Hematopoietic multipotent progenitor cell treated with erythropoietin and hydrocortisone succinate and interleukin-3 and kit ligand, for 4 days (in vitro differentiated cells): ENCODE data around the gene DCTN5.

Experiments used
- DNase-seq: peaks from one replicate; pipeline ENCODE4 v3.0.0-alpha.2; 2015

The DCTN5 gene

DNA sequence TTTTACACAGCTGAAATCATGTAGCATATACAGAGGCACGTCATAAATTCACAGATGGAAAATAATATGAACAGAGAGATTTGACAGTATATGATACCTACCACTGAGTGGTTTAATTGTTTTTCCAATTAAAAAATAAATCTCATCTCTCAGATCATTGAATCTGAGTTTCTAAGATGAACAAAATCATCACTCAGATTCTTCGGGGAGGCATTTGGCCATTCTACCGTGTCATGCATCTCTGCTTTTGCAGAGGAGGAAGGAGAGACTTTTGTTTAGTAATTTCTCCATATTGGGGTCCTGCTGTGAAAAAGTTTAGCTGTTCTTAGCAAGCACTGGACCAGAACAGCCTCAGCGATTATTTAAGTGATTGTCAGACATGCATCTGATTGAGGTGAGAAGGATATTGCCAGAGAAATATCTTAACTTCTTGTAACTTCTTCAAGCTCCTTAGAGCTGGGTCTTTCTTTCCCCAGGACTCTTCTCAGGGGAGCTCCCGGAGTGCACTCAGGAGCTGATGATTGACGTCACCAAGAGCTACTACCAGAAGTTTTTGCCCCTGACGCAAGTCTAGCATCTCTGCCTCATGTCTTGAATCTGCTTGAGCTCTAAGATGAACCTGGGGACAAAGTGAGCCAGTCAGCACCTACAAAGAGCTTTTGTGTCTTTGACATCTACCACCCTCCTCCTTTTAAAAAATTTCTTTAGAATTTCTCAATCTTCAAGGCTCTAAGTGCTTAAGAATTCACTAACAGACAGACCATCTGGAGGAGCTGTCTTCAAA lies 25.5 kb downstream of the DCTN5 start:
- no peak for DNase-seq

DNA sequence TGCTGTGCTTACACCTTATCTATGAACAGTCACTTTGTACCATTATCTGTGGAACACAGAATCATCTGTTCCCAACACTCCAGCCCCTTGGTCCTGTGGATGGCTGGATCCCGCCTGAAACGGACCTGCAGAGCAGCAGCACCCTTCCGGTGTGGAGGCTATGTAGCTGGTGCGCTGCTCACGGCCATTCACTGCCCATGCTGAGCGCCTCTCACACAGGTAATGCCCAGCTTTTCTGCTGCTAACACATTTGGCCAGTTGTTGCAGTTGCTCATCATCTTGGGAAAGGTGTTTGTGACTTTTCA lies 26.0 kb downstream of the DCTN5 start:
- no peak for DNase-seq

DNA sequence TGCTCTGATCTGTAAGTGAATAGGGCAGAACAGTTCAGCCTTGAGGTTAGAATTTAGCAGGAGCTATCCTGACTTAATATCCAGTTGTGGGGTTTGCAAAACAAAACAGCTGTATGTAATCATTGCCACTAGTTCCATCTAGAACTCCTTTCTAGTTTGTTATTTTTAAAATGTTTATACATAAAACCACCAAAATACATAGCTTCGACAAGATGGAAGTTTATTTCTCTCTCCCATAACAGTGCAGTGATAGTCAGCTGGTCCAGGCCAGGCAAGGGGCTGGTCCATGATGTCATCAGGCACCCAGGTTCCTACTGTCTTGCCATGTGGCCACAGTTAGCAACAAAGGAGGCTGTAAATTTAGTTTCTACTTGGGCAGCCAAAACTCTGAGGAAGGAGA lies 27.0 kb downstream of the DCTN5 start:
- no peak for DNase-seq

DNA sequence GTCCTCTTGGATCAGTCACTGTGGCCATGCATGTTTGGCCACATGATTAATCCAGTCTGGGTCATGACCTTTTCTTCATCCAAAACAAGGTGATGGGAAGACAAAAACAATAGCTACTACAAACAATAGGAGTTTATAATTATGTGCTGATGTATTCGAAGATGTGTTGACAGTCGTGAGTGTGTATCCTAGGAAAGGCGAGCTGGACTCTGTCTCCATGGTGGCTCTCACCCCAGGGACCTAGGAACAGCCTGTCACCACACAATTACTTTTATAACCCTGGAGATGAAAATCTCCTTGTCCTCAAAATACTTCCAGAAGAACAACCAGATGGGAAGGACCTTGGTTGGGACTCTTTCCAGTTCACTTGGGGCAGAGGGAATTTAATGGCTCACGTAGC lies 27.6 kb downstream of the DCTN5 start:
- no peak for DNase-seq

DNA sequence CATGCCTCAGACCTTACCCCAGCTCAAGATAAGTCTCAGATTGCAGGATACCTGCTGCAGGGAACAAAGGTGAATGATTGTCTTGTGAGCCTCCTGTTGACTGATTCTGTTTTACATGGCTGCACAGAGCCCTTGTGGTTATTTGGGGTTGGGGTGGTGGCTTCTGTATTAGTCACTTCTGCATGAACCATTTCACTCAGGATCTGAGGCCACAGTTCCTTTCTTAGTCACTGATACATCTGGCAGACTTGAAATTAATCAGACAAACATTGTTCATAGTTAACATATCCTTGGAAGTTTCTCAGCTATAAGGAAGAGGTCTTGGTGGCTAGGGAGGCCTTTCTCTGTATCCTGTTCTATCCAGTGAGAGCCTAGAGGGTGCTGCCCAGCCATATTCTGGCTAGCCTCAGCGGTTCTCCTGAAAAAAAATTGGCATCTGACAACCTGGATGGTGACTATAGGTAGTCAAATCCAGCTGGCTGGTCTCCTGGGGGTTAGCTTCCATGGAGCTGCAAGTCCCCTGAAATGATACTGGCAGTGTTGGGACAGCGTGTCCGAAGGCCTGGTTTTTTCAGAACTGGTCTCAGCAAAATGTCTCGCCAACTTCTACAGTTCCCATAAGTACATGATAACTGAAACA lies 29.0 kb downstream of the DCTN5 start:
- no peak for DNase-seq

DNA sequence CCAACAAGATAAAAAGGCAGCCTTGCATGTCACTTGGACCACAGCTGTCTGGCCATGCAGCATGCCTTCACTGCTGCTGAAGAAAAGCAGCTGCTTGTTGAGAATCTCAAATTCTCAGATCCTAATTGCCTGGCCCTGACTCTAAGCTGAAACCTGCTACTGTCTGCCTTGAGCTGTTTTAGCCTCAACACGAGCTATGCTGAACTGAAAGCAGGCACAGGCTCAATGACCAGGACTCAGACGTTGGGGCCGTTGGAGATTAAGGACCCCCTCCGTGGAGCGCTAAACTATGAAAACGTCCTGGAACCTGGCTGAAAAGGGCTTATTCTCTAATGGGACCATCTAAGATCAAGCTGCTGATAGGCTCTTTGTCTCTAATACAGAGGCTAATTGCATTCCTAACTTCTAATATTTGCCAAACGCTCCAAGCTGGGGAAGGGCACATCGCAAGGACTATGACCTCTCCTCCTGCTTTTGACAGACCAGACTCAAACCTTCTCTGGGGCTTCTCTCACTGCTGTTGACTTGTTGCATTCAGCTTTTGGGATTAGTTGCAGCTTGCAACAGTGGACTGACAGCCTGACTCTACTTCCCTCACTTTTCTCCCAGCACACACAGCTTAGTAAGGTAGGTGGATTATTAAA lies 32.8 kb downstream of the DCTN5 start:
- DNase-seq = no peak

DNA sequence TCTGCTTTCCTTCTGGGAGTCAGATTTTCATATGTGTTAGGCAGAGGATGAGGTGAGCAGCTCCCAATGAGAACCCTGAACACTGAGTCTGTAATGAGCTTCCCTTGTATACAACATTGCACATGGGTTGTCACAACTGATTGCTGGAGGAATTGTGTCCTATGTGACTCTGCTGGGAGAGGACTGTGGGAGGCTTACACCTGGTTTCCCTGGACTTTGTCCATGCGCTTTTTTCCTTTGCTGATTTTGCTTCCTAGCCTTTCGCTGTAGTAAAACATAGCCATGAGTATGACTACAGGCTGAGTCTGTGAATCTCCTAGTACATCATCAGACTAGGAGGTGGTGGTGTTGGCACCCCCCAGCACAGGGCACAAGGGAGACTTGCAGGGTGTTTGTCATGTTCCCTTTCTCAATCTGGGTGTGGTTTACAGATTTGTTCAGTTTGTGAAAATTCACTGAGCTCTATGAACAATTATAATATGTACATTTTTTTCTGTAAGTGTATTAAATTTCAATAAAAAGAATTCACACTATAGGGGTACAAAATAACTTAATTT lies 35.7 kb downstream of the DCTN5 start:
- DNase-seq = no peak

DNA sequence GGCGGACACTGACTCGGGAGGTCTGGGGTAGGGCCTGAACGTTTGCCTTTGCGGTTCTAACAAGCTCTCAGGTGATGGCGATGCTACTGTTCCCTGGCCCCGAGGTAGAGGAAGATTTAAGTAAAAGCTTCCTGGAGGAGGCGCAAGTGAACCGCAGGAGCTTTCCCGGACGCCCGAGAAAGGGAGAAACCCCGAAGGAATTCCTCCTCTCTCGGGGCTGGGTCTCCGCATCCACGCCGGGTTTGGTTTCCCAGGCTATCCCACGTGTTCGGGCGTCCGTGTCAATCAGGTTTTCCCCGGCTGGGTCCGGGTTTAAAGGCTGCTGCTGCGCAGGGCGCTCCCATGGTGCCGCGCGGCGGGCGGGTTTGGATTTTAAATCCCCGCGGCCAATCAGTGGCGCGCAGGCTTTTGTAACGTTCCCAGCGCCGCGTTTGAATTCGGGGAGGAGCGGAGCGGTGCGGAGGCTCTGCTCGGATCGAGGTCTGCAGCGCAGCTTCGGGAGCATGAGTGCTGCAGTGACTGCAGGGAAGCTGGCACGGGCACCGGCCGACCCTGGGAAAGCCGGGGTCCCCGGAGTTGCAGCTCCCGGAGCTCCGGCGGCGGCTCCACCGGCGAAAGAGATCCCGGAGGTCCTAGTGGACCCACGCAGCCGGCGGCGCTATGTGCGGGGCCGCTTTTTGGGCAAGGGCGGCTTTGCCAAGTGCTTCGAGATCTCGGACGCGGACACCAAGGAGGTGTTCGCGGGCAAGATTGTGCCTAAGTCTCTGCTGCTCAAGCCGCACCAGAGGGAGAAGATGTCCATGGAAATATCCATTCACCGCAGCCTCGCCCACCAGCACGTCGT lies 37.4 kb downstream of the DCTN5 start, which contains the start of gene PLK1:
PLK1 (plus strand) TSS at position 460 of the 844 bp plus-strand sequence; CDS start at position 504, 44 bp downstream.
- DNase-seq = peak; percentile 96

DNA sequence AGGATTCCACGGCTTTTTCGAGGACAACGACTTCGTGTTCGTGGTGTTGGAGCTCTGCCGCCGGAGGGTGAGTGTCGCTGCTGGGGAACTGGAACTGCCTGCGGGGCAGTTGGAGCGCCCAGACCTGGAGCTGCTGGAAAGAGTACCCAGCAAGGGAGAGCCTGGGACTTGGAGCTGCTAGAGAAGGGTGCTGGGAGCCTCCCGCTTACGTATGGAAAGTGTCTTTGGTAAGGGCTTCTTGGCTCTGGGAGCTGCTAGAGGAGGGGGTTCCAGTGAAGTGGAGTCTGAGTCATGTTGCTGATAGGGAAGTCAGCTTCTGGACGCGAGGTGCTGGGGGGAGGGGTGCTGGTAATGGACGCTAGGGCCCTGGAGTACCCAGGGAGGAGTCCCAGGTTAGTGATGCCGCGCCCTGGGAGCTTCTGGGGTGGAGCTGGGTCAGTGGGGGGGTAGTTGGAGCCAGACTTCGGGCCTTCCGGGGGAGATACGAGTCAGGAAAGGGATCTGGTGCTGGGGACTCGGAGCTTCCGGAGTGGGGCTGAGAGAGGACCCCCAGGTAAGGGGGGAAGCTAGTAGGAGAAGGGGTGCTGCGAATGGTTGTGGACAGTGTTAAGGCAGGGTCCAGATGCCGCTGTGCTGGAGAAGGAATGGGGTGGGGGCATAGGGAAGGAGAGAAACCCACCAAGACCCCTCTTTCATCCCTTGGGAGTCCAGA lies 38.2 kb downstream of the DCTN5 start:
- DNase-seq = peak; percentile 89

DNA sequence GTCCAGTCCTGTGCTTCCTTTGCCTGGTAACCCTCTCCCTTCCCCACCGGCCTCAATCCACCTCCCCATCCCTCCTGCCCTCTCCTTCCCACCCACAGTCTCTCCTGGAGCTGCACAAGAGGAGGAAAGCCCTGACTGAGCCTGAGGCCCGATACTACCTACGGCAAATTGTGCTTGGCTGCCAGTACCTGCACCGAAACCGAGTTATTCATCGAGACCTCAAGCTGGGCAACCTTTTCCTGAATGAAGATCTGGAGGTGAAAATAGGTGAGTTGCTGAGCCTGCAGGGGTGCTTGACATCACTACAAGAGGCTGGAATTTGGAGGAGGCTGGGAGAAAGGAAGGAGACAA lies 38.7 kb downstream of the DCTN5 start:
- DNase-seq = no peak

DNA sequence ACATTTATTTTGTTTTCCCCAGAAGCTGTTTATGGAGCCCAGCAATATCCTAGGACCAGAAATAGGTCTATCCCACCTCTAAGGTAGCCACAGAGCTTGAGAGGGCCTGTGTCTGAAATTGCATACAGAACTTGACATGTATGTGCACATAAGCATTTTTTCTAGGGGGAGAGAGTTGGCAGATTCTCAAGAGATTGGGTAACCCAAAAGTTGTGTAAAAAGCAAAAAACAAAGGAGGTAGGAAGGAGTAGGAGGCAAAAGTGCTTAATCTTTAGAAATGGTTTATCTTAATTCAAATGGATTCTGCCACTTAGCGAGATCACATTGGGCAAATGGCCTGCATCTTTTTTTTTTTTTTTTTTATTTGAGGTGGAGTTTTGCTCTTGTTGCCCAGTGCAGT lies 40.9 kb downstream of the DCTN5 start:
- peak; percentile 46 for DNase-seq

DNA sequence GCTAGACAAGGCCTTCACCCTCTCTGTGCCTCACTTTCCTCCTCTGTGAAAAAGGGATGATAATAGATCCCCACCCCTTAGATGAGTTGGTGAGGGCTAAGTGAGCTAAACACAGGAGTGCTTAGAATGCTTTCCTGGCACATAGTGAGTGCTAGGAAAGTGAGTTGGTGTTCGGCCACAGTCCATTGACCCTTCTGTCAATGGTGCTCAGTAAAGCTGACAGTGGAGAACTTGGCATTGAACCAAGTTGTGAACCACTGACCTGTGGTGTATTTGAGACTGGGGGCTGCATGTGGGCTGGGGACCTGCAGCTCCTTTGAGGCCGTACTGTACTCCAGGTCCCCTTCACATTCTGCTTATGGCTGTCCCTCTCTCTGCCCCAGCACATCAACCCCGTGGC lies 42.2 kb downstream of the DCTN5 start:
- no peak for DNase-seq

DNA sequence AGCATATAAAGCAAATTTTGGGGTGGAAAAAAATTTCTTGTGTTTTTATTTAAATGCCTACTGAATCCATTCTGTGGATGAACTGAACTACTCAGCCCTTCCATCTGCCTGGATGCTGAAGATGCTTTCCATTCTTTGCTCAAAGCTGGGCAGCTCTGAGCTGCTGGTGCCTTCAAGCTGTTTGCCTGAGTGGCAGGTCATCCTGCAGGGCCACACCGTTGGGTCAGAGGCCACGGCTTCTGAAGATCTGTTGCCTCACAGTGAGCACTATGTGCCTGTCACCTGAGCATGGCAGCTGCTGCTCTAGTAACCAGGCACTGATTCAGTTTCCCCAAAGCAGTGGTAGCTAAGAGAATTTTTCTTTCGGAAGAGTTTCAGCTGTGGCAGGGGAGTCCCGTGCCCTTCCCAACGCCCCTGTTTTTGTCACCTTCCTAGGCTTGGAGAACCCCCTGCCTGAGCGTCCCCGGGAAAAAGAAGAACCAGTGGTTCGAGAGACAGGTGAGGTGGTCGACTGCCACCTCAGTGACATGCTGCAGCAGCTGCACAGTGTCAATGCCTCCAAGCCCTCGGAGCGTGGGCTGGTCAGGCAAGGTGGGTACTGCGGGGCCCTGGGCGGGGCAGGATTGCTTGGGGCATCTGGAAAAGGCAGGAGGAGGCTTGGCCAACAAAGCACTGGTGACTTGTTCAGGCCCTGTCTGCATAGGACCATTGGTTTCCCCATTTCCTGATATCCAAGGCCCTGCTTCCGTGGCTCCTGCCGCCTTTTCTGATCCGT lies 46.0 kb downstream of the DCTN5 start:
- no peak for DNase-seq

DNA sequence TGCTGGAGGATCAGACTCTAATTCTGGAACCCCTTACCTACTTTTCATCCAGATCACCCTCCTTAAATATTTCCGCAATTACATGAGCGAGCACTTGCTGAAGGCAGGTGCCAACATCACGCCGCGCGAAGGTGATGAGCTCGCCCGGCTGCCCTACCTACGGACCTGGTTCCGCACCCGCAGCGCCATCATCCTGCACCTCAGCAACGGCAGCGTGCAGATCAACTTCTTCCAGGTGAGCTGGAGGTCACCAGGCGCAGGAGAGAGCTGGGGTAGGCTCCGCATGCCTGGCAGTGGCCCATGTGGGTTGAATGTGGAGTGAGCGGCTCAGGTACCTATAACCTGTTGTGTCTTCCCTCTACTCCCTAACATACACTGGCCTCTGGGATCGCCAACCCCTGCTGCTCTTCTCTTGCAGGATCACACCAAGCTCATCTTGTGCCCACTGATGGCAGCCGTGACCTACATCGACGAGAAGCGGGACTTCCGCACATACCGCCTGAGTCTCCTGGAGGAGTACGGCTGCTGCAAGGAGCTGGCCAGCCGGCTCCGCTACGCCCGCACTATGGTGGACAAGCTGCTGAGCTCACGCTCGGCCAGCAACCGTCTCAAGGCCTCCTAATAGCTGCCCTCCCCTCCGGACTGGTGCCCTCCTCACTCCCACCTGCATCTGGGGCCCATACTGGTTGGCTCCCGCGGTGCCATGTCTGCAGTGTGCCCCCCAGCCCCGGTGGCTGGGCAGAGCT lies 48.3 kb downstream of the DCTN5 start:
- DNase-seq = no peak

DNA sequence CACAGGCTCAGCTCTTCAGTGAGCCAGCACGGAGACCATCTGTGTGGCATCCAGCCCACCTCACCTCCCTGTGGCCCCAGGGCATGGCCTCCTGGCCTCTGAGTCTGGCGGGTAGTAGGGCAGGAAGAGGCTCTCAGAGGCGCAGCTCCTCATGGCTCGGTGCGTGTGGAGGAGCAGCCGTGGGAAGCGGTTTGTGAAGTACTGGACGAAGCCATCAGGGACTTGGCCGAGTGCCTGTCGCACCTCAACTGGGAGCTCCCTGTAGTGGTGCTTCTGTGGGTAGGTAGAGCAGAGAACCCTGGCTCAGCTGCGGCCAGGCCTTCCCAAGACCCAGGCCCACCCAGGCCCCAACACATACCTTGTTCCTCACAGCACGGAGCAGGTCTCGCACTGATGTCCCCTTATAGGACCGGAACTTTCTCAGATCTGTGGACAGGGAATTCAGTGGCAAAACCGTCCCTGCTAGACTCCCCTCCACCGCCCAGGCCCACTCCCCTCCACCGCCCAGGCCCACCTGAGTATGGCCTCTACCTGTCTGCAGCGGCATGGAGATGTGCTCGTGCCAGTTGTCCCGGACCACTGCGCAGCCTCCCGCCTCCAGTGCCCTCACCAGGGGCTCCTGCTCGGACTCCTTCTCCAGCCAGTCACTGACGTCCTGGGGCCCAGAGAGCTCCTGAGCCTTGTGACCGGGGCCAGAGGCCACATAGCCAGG lies 49.7 kb downstream of the DCTN5 start:
- no peak for DNase-seq

DNA sequence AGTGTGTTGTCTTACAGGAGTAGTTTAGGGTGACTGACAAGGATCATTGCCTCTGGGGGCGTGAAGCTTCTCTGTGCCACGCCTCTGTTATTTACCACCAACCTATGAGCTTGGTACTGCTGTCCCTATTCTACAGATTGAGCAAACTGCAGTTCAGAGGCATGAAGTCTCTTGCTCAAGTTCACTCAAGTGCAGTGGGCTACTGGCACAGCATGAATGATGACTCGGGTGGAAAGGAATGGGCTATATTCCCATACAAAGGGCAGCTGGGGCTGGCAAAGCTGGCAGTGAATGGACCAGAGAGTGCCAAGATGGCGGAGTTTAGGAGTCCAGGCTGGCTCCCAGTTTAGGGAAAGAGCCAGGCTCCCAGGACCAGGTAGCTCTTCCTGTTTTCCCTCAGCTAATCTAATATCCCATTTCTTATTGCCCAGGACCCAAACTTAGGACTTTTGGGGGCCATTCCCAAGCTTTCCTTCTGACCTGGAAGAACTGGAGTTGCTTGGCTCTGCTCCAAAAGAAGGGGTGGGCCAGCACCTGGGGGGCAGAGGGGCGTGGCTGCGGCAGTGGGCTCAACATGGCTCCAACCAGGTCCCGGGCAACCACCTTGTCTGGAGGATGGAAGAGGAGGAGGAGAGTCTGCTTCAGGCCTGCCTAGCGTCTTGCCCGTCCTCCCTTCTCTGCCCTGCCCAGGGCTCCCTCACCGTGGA lies 50.4 kb downstream of the DCTN5 start:
- DNase-seq = peak; percentile 40

DNA sequence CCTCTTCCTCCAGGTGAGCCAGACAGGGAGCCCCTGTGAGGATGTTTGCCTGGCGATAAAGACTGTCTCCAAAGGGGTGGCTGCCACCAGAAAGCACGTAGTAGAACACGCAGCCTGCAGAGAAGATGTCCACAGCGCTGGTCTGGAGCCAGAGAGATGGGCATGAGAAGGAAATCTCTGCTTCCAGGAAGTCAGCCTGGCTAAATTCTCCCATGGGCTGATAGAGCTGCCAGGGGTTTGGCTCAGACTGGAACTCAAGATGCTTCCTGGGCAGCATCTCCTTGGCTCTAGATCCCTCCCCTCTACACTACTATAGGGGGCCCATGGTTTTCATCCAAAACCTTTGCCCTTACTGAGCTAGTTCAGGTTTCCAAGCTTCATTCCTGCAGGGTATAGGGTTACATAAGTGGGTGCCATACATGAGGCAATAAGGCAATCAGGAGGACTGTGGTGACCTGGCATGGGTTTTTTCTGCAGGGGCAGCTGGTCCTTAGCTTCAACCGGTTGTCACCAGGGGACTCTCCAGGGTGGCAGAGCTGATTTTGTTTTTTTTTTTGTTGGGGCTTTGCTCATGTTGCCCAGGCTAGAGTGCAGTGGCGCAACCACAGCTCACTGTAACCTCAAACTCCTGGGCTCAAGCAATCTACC lies 51.0 kb downstream of the DCTN5 start:
- DNase-seq = no peak

DNA sequence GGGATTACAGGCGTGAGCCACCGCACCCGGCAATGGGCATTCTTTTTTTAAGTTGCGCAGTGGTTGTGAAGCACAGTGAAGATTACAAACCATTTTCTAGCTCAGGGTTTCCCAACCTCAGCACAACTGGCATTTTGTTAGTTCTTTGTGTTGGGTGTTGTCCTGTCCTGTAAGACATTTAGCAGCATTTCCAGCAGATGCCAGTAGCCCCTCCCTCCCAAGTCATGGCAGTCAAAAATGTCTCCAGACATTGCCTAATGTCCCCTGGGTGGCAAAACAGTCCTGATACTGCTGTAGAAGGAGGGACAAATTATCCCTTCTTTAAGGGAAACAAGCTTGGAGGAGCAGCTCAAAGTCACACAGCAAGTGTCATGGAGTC lies 53.0 kb downstream of the DCTN5 start:
- no peak for DNase-seq
